ENCODE measurements around the gene HTR1E.

DNA sequence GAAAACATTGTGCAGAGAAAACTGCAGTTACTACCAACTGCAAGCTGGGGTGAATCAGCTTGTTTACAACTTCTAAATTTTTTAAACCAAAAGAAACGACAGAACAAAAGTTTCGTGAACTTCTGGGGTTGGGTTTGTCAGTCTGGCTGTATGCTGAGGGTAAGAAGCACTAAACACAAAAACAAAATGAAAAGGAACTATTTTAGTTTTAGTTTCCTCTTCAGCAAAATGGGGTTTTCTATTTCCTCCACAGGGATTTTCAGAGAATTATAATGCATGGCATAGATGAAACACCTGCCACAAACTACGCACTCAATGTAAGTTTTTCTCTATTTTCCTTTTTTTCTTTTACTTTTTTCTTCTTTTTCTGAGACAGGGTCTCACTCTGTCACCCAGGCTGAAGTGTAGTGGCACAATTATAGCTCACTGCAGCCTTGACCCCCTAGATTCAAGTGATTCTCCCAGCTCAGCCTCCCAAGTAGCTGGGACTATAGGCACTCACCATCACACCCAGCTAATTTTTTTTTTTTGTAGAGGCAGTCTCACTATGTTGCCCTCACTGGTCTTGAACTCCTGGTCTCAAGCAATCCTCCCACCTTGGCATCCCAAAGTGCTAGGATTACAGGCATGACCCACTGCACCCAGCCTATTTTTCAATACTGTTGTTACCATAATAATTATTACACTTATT is 117.0 kb downstream of the HTR1E start:
- no peak for TF ChIP-seq CTCF (conservative IDR thresholded peaks at IDR 0.05; ENCODE audit: low read depth, low read length)
- TF ChIP-seq EZH2 (IDR thresholded peaks at IDR 0.05; ENCODE audit: borderline replicate concordance, low read depth, low read length, poor library complexity, severe bottlenecking): no peak
